ENCODE data around the gene IL32. TPM values are rescaled to one million over a fixed set of nuclear protein-coding genes. Genes with fewer than 3 reads are reported as not detected.

IL32 gene
- total RNA-seq, 1 experiment from 2014 or later, result 89.0 TPM

GRCh38 chr16:3027489-3027795 lies 38.0 kb upstream of the IL32 start:
- CTCF ChIA-PET, result interaction anchor here (0.6 to 1.5 kb wide), 3 partner anchors 24 to 1745 kb away, joined by 3 to 12 read pairs (median 4); no protein-coding TSS in a partner anchor
- Mint-ChIP-seq H3K9me3 (ENCODE audit: low read depth, unreplicated experiment) (no peaks in the 10 kb centered on the region), H3K36me3 (ENCODE audit: insufficient read depth, unreplicated experiment) (peaks cover 89% of the 10 kb centered on the region), H3K4me1 (ENCODE audit: low read depth, unreplicated experiment) (peaks cover 18% of the 10 kb centered on the region), H3K27me3 (ENCODE audit: unreplicated experiment) (no peaks in the 10 kb centered on the region), H3K27ac (ENCODE audit: unreplicated experiment) (peak overlapping the region; percentile 63), H3K4me3 (ENCODE audit: low read depth, unreplicated experiment) (no peak overlapping the region)
- TF ChIP-seq CTCF (IDR thresholded peaks at IDR 0.05; ENCODE audit: unreplicated experiment), result no peak
- DNase-seq, result no peak
- no TSS peak for BruUV-seq (replicated peaks)
- intact Hi-C loops (cut with micrococcal nuclease; ENCODE audit: unreplicated experiment), result no loop called here

- peaks cover 86% of the 10 kb centered on the region for H3K36me3 Mint-ChIP-seq (ENCODE audit: insufficient read depth, unreplicated experiment)
- DNase-seq, result peak; percentile 65
- peaks cover 11% of the 10 kb centered on the region for H3K4me1 Mint-ChIP-seq (ENCODE audit: low read depth, unreplicated experiment)
- CTCF ChIA-PET, result interaction anchor here (0.6 to 1.5 kb wide), 5 partner anchors 8 to 776 kb away, joined by 4 to 12 read pairs (median 5); partner anchors contain the start of gene TNFRSF12A
- H3K4me3 Mint-ChIP-seq (ENCODE audit: low read depth, unreplicated experiment), result no peak overlapping the region
- H3K27me3 Mint-ChIP-seq (ENCODE audit: unreplicated experiment), result no peaks in the 10 kb centered on the region
- BruUV-seq (replicated peaks), result no TSS peak
- peak overlapping the region; percentile 63 for H3K27ac Mint-ChIP-seq (ENCODE audit: unreplicated experiment)
- intact Hi-C loops (cut with micrococcal nuclease; ENCODE audit: unreplicated experiment), result no loop called here
- no peaks in the 10 kb centered on the region for H3K9me3 Mint-ChIP-seq (ENCODE audit: low read depth, unreplicated experiment)
- TF ChIP-seq CTCF (IDR thresholded peaks at IDR 0.05; ENCODE audit: unreplicated experiment), result peak; percentile 55
These were observed 37.3 kb upstream of the IL32 start for GRCh38 chr16:3027983-3028715.

GRCh38 chr16:3028716-3029319 lies 36.6 kb upstream of the IL32 start:
- H3K36me3 Mint-ChIP-seq (ENCODE audit: insufficient read depth, unreplicated experiment), result peaks cover 82% of the 10 kb centered on the region
- peaks cover 7% of the 10 kb centered on the region for H3K4me1 Mint-ChIP-seq (ENCODE audit: low read depth, unreplicated experiment)
- no peak for DNase-seq
- H3K27me3 Mint-ChIP-seq (ENCODE audit: unreplicated experiment), result no peaks in the 10 kb centered on the region
- H3K27ac Mint-ChIP-seq (ENCODE audit: unreplicated experiment), result no peak overlapping the region
- no peak for TF ChIP-seq CTCF (IDR thresholded peaks at IDR 0.05; ENCODE audit: unreplicated experiment)
- H3K4me3 Mint-ChIP-seq (ENCODE audit: low read depth, unreplicated experiment), result no peak overlapping the region
- no TSS peak for BruUV-seq (replicated peaks)
- intact Hi-C loops (cut with micrococcal nuclease; ENCODE audit: unreplicated experiment), result no loop called here
- CTCF ChIA-PET, result interaction anchor here (0.6 to 1.3 kb wide), 5 partner anchors 9 to 776 kb away, joined by 4 to 12 read pairs (median 6); partner anchors contain the start of gene TNFRSF12A
- no peaks in the 10 kb centered on the region for H3K9me3 Mint-ChIP-seq (ENCODE audit: low read depth, unreplicated experiment)

- intact Hi-C loops (cut with micrococcal nuclease; ENCODE audit: unreplicated experiment), result no loop called here
- no peak overlapping the region for H3K4me3 Mint-ChIP-seq (ENCODE audit: low read depth, unreplicated experiment)
- TF ChIP-seq CTCF (IDR thresholded peaks at IDR 0.05; ENCODE audit: unreplicated experiment), result no peak
- H3K4me1 Mint-ChIP-seq (ENCODE audit: low read depth, unreplicated experiment), result no peaks in the 10 kb centered on the region
- DNase-seq, result no peak
- H3K9me3 Mint-ChIP-seq (ENCODE audit: low read depth, unreplicated experiment), result no peaks in the 10 kb centered on the region
- peak overlapping the region; percentile 21 for H3K27ac Mint-ChIP-seq (ENCODE audit: unreplicated experiment)
- no peaks in the 10 kb centered on the region for H3K27me3 Mint-ChIP-seq (ENCODE audit: unreplicated experiment)
- H3K36me3 Mint-ChIP-seq (ENCODE audit: insufficient read depth, unreplicated experiment), result peaks cover 74% of the 10 kb centered on the region
- no TSS peak for BruUV-seq (replicated peaks)
- CTCF ChIA-PET, result interaction anchor here (0.8 to 0.9 kb wide), 2 partner anchors 100 to 120 kb away, joined by 4 to 7 read pairs; no protein-coding TSS in a partner anchor
These were observed 35.8 kb upstream of the IL32 start for GRCh38 chr16:3029491-3030221.

All from Calu3 (cell line).